MM.1S (cell line): ENCODE measurements around the gene SH3PXD2A.

ENCODE experiments used
- DNase-seq: peaks from one replicate; pipeline ENCODE4 v3.0.0-alpha.2; 2015
- H2AFZ ChIP-seq: fragments of 300-600 bp; sonication (generic); 2 replicates; pipeline ENCODE4 v1.6.0; 2016; ENCODE audit warnings: antibody characterized with exemption, low read length
- H3F3A ChIP-seq: fragments of 300-600 bp; sonication (generic); 2 replicates; pipeline ENCODE4 v1.6.1; 2016; ENCODE audit warnings: mild to moderate bottlenecking, antibody characterized with exemption, low read length, moderate library complexity, mixed read lengths; ENCODE audit not compliant: insufficient read depth
- H3K27ac ChIP-seq: fragments of 300-600 bp; sonication (generic); 2 replicates; pipeline ENCODE4 v1.5.1; 2016; ENCODE audit warnings: mild to moderate bottlenecking, low read length
- H3K27me3 ChIP-seq: fragments of 300-600 bp; sonication (generic); replicated peaks from 2 replicates; pipeline ENCODE4 v1.6.0; 2016; ENCODE audit warnings: low read length; ENCODE audit not compliant: insufficient read depth
- H3K36me3 ChIP-seq: fragments of 300-600 bp; sonication (generic); replicated peaks from 2 replicates; pipeline ENCODE4 v1.6.1; 2016; ENCODE audit warnings: mild to moderate bottlenecking, low read length, mixed read lengths; ENCODE audit not compliant: insufficient read depth
- H3K4me1 ChIP-seq: fragments of 300-600 bp; sonication (generic); 2 replicates; pipeline ENCODE4 v1.6.1; 2016; ENCODE audit warnings: low read length, mixed read lengths
- H3K4me2 ChIP-seq: fragments of 300-600 bp; sonication (generic); 2 replicates; pipeline ENCODE4 v1.6.0; 2016; ENCODE audit warnings: low read depth, low read length
- H3K4me3 ChIP-seq: fragments of 300-600 bp; sonication (generic); 2 replicates; pipeline ENCODE4 v1.5.1; 2016; ENCODE audit warnings: low read length, mixed read lengths
- H3K79me2 ChIP-seq: fragments of 300-600 bp; sonication (generic); 2 replicates; pipeline ENCODE4 v1.6.1; 2016; ENCODE audit warnings: mixed run types, low read length, mixed read lengths
- H3K9ac ChIP-seq: fragments of 300-600 bp; sonication (generic); 2 replicates; pipeline ENCODE4 v1.6.1; 2016; ENCODE audit warnings: low read length, mixed read lengths
- H3K9me2 ChIP-seq: fragments of 300-600 bp; sonication (generic); replicated peaks from 2 replicates; pipeline ENCODE4 v1.6.1; 2016; ENCODE audit warnings: mild to moderate bottlenecking, low read length, mixed read lengths; ENCODE audit not compliant: insufficient read depth
- H3K9me3 ChIP-seq: fragments of 300-600 bp; sonication (generic); replicated peaks from 2 replicates; pipeline ENCODE4 v1.6.1; 2016; ENCODE audit warnings: mild to moderate bottlenecking, low read length, mixed read lengths; ENCODE audit not compliant: insufficient read depth
- H4K20me1 ChIP-seq: fragments of 300-600 bp; sonication (generic); 2 replicates; pipeline ENCODE4 v1.6.1; 2016; ENCODE audit warnings: mild to moderate bottlenecking, low read length, moderate library complexity, mixed read lengths; ENCODE audit not compliant: insufficient read depth
- EZH2 ChIP-seq: fragments of 300-600 bp; sonication (generic); optimal IDR thresholded peaks from 2 replicates; pipeline ENCODE3; 2017; ENCODE audit warnings: low read depth, mild to moderate bottlenecking, antibody characterized with exemption, low read length, mixed read lengths
- EZH2phosphoT487 ChIP-seq: fragments of 300-600 bp; sonication (generic); IDR thresholded peaks from 2 replicates; pipeline ENCODE4 v1.6.1; 2018; ENCODE audit warnings: antibody characterized with exemption, low read length
- TF ChIP-seq, protein P1 (sequence below): fragments of 300-600 bp; sonication (generic); IDR thresholded peaks from 2 replicates; pipeline ENCODE4 v1.5.1; 2016; ENCODE audit warnings: antibody characterized with exemption, low read length, mixed read lengths

Gene SH3PXD2A

DNA sequence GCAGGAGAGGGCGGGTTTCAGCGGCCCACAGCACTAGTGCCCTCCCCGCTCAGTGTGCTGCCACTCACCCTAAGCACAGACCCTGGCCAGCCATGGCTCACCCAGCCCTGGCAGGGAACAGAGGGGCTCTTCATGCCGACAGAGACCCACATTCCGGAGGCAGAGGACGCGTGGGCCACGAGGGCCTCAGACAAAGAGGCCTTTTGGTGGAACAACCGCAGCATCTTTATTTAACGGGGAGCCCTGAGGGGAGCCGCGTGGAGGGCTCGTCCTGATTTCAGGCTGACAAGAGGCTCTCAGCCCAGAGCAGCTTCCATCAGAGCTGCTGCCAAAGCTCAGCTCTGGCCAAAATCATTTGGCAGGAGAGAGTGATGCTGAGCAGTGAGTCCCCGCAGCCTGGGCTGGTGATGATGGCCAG lies 127.8 kb downstream of the SH3PXD2A start:
- Histone ChIP-seq H4K20me1 (no peaks in the 10 kb centered on the region), H3K9me2 (no peaks in the 10 kb centered on the region), H3K9ac (no peak overlapping the region), H3K27me3 (no peaks in the 10 kb centered on the region), H3K27ac (no peak overlapping the region), H3K4me1 (no peaks in the 10 kb centered on the region), H3K4me3 (no peak overlapping the region), H2AFZ (no peak overlapping the region), H3F3A (no peaks in the 10 kb centered on the region), H3K36me3 (no peaks in the 10 kb centered on the region), H3K9me3 (no peaks in the 10 kb centered on the region), H3K79me2 (no peaks in the 10 kb centered on the region), H3K4me2 (no peak overlapping the region)
- TF ChIP-seq EZH2 (no peak), EZH2phosphoT487 (no peak)
- TF ChIP-seq, protein P1, sequence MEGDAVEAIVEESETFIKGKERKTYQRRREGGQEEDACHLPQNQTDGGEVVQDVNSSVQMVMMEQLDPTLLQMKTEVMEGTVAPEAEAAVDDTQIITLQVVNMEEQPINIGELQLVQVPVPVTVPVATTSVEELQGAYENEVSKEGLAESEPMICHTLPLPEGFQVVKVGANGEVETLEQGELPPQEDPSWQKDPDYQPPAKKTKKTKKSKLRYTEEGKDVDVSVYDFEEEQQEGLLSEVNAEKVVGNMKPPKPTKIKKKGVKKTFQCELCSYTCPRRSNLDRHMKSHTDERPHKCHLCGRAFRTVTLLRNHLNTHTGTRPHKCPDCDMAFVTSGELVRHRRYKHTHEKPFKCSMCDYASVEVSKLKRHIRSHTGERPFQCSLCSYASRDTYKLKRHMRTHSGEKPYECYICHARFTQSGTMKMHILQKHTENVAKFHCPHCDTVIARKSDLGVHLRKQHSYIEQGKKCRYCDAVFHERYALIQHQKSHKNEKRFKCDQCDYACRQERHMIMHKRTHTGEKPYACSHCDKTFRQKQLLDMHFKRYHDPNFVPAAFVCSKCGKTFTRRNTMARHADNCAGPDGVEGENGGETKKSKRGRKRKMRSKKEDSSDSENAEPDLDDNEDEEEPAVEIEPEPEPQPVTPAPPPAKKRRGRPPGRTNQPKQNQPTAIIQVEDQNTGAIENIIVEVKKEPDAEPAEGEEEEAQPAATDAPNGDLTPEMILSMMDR = no peak
- DNase-seq = no peak

DNA sequence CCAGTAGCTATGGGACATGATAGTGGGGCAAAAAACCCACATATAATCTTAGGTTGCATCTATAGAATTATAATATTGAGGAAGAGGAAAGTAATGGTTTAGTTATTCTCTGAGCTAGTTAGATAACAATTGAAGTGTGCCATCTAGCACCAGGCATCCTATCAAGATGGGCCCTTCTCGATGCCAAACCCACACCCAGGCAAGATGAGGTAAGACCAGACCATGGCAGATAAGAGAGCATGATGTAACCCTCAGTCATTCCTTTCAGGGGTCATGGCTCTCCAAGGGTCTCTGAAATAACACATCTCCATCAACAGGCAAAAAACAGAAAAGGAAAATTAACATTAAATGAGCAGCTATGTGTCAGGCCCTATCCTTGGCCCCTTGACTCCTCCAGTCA lies 128.7 kb downstream of the SH3PXD2A start:
- Histone ChIP-seq H3K9ac (no peak overlapping the region), H3K4me3 (no peak overlapping the region), H2AFZ (no peak overlapping the region), H3K36me3 (no peaks in the 10 kb centered on the region), H3K27ac (no peak overlapping the region), H3K27me3 (no peaks in the 10 kb centered on the region), H3K4me2 (no peak overlapping the region), H3K9me3 (no peaks in the 10 kb centered on the region), H3F3A (no peaks in the 10 kb centered on the region), H3K9me2 (no peaks in the 10 kb centered on the region), H4K20me1 (no peaks in the 10 kb centered on the region), H3K4me1 (no peaks in the 10 kb centered on the region), H3K79me2 (no peaks in the 10 kb centered on the region)
- DNase-seq = no peak
- TF ChIP-seq EZH2 (no peak), EZH2phosphoT487 (no peak)
- TF ChIP-seq, protein P1 = no peak

DNA sequence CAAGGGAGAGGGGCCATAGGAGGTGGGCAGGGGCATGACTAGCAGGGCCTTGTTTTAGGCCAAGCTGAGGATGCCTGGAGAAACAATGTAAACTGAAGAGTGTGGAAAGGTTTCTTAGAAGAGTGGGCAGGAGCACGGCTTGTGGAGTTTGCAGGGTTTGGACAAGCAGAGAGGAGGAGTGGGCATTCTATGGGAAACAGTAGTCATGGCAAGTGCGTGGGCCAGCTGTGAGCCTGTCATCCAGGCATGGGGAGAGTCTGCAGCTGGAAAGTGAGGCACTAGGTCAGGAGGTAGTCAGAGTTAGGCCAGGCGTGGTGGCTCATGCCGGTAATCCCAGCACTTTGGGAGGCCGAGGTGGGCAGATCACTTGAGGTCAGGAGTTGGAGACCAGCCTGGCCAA lies 130.1 kb downstream of the SH3PXD2A start:
- H3K9me3 ChIP-seq = no peaks in the 10 kb centered on the region
- no peaks in the 10 kb centered on the region for H3K4me1 ChIP-seq
- H3K79me2 ChIP-seq = no peaks in the 10 kb centered on the region
- TF ChIP-seq EZH2phosphoT487 (no peak), EZH2 (no peak)
- TF ChIP-seq, protein P1 = no peak
- H3K4me2 ChIP-seq = no peak overlapping the region
- H3K9me2 ChIP-seq = no peaks in the 10 kb centered on the region
- no peaks in the 10 kb centered on the region for H3F3A ChIP-seq
- H2AFZ ChIP-seq = no peak overlapping the region
- H4K20me1 ChIP-seq = no peaks in the 10 kb centered on the region
- no peaks in the 10 kb centered on the region for H3K27me3 ChIP-seq
- H3K27ac ChIP-seq = no peak overlapping the region
- no peaks in the 10 kb centered on the region for H3K36me3 ChIP-seq
- H3K4me3 ChIP-seq = no peak overlapping the region
- no peak overlapping the region for H3K9ac ChIP-seq
- no peak for DNase-seq
